HCT116 (cell line): Measurements from ENCODE around the gene TWNK. TPM values are rescaled to one million over a fixed set of nuclear protein-coding genes. Genes with fewer than 3 reads are reported as not detected.

Experiments
- ATAC-seq: fragments of 200-7000 bp; cut with Tn5 transposase; 2 replicates; pipeline ENCODE4 v1.9.1; 2020; ENCODE audit warnings: mild to moderate bottlenecking, moderate library complexity
- BruUV-seq: library from RNA; stranded (reverse); fragments of 400-500 nt; replicated peaks from 2 replicates; lab custom pipeline; 2021; lab: Mats Ljungman, UMichigan
- CTCF ChIA-PET: fragments of 300-600 bp; sonication (Branson Sonifier 250); formaldehyde crosslinking; loops from one replicate; lab custom pipeline; 2021; ENCODE audit warnings: antibody characterized with exemption; lab: Charles Lee
- POLR2A ChIA-PET: fragments of 300-600, 350-600 bp; sonication (Branson Sonifier 250); formaldehyde crosslinking; loops from one replicate; lab custom pipeline; 2021; ENCODE audit warnings: antibody characterized with exemption; lab: Charles Lee
- RAD21 ChIA-PET, 2 experiments: fragments of 300-600 bp; sonication (Branson Sonifier 250); formaldehyde crosslinking; loops; one replicate each; lab custom pipeline; 2023; ENCODE audit warnings: low total read pairs in 2 of 2; ENCODE audit not compliant: uncharacterized antibody in 2 of 2, unreplicated experiment in 2 of 2, low non-redundant PET in 1 of 2; lab: Charles Lee
- DNase-seq: peaks from one replicate; pipeline ENCODE4 v3.0.0-alpha.2; 2010; ENCODE audit warnings: low read depth, low spot score
- H2AFZ ChIP-seq: fragments of 200-600 bp; shearing (Covaris generic), sonication (generic); 2 replicates; pipeline ENCODE4 v1.6.1; 2017; ENCODE audit warnings: low read depth, mixed run types, mixed read lengths, antibody characterized with exemption, low read length; ENCODE audit not compliant: poor library complexity, severe bottlenecking
- H3K27ac ChIP-seq: 2 replicates; pipeline ENCODE4 v1.5.1; 2012; ENCODE audit warnings: low read depth, low read length
- H3K27me3 ChIP-seq: fragments of 200-600 bp; sonication (generic); 2 replicates; pipeline ENCODE4 v1.6.1; 2016; ENCODE audit warnings: mixed run types, low read length, mixed read lengths; ENCODE audit not compliant: insufficient read depth
- H3K36me3 ChIP-seq, 2 experiments: fragments of 200-500 bp in 1 of 2; fragments of 200-600 bp in 1 of 2; sonication (Bioruptor generic) in 1 of 2; sonication (generic) in 1 of 2; 2 replicates each; pipeline versions ENCODE4 v1.5.1 to v1.6.1; 2014 to 2016; ENCODE audit warnings: low read length in 2 of 2, inconsistent platforms in 1 of 2, mixed read lengths in 1 of 2, mixed run types in 1 of 2; ENCODE audit not compliant: insufficient read depth in 2 of 2, control insufficient read depth in 1 of 2
- H3K4me1 ChIP-seq, 2 experiments: fragments of 200-600 bp in 1 of 2; sonication (generic) in 1 of 2; 2 replicates each; pipeline versions ENCODE4 v1.5.1 to v1.6.1; 2012 to 2017; ENCODE audit warnings: low read length in 2 of 2, inconsistent platforms in 1 of 2, mild to moderate bottlenecking in 1 of 2, mixed read lengths in 1 of 2, mixed run types in 1 of 2, moderate library complexity in 1 of 2; ENCODE audit not compliant: insufficient read depth in 2 of 2, control insufficient read depth in 1 of 2
- H3K4me2 ChIP-seq: fragments of 200-600 bp; sonication (generic); 2 replicates; pipeline ENCODE4 v1.6.1; 2017; ENCODE audit warnings: mixed run types, low read length, mixed read lengths
- H3K4me3 ChIP-seq, 2 experiments: fragments of 200-600 bp in 1 of 2; sonication (generic) in 1 of 2; replicated peaks in 1 of 2; 2 replicates each; pipeline ENCODE4 v1.5.1; 2011 to 2016; ENCODE audit warnings: low read length in 2 of 2, control low read depth in 1 of 2, low read depth in 1 of 2, mild to moderate bottlenecking in 1 of 2, mixed read lengths in 1 of 2, mixed run types in 1 of 2
- H3K79me2 ChIP-seq: fragments of 200-600 bp; sonication (generic); 2 replicates; pipeline ENCODE4 v1.6.1; 2017; ENCODE audit warnings: mild to moderate bottlenecking, mixed run types, low read length, moderate library complexity, mixed read lengths; ENCODE audit not compliant: insufficient read depth
- H3K9ac ChIP-seq: fragments of 200-600 bp; sonication (generic); 2 replicates; pipeline ENCODE4 v1.6.1; 2016; ENCODE audit warnings: low read length, mixed read lengths
- H3K9me2 ChIP-seq: fragments of 200-600 bp; sonication (generic), shearing (Covaris generic); 2 replicates; pipeline ENCODE4 v1.6.1; 2017; ENCODE audit warnings: mixed run types, mild to moderate bottlenecking, moderate library complexity; ENCODE audit not compliant: insufficient read depth
- H3K9me3 ChIP-seq, 2 experiments: fragments of 200-500 bp in 1 of 2; fragments of 200-600 bp in 1 of 2; sonication (Bioruptor generic) in 1 of 2; sonication (generic) in 1 of 2; 2 replicates each; pipeline ENCODE4 v1.6.1; 2014 to 2017; ENCODE audit warnings: low read length in 2 of 2, mixed read lengths in 2 of 2, inconsistent platforms in 1 of 2, low read depth in 1 of 2, mild to moderate bottlenecking in 1 of 2, mixed run types in 1 of 2, moderate library complexity in 1 of 2; ENCODE audit not compliant: control insufficient read depth in 1 of 2, insufficient read depth in 1 of 2
- H4K20me1 ChIP-seq: fragments of 200-600 bp; sonication (generic), shearing (Covaris generic); 2 replicates; pipeline ENCODE4 v1.6.1; 2017; ENCODE audit warnings: mixed run types, mild to moderate bottlenecking, moderate library complexity; ENCODE audit not compliant: insufficient read depth
- ATF3 ChIP-seq: IDR thresholded peaks from 2 replicates; pipeline ENCODE4 v1.6.1; 2012
- CBX3 ChIP-seq: IDR thresholded peaks from 2 replicates; pipeline ENCODE4 v1.6.1; 2012; ENCODE audit warnings: low read depth
- CEBPB ChIP-seq: IDR thresholded peaks from 2 replicates; pipeline ENCODE4 v1.6.1; 2012; ENCODE audit warnings: low read depth
- EZH2 ChIP-seq: fragments of 200-600 bp; sonication (generic); IDR thresholded peaks from 2 replicates; pipeline ENCODE4 v1.6.1; 2017; ENCODE audit warnings: antibody characterized with exemption, mixed run types
- EZH2phosphoT487 ChIP-seq: fragments of 200-600 bp; IDR thresholded peaks from 2 replicates; pipeline ENCODE4 v1.6.1; 2018; ENCODE audit warnings: antibody characterized with exemption, borderline replicate concordance
- JUND ChIP-seq: IDR thresholded peaks from 2 replicates; pipeline ENCODE4 v1.6.1; 2012
- MAX ChIP-seq: IDR thresholded peaks from 2 replicates; pipeline ENCODE4 v1.6.1; 2012
- POLR2AphosphoS5 ChIP-seq: IDR thresholded peaks from 2 replicates; pipeline ENCODE4 v1.6.1; 2011; ENCODE audit warnings: mild to moderate bottlenecking, low read depth, low read length, moderate library complexity
- RAD21 ChIP-seq: IDR thresholded peaks from 2 replicates; pipeline ENCODE4 v1.6.1; 2012; ENCODE audit warnings: low read depth, mild to moderate bottlenecking
- SP1 ChIP-seq: IDR thresholded peaks from 2 replicates; pipeline ENCODE4 v1.6.1; 2012; ENCODE audit warnings: low read depth
- TCF7L2 ChIP-seq: IDR thresholded peaks from 2 replicates; pipeline ENCODE4 v1.7.0; 2011; ENCODE audit warnings: borderline replicate concordance, inconsistent platforms; ENCODE audit not compliant: insufficient read depth, insufficient read length; ENCODE audit errors: extremely low read depth
- YY1 ChIP-seq: IDR thresholded peaks from 2 replicates; pipeline ENCODE4 v1.6.1; 2011; ENCODE audit warnings: low read length, low read depth, moderate library complexity, mild to moderate bottlenecking; ENCODE audit not compliant: insufficient replicate concordance; ENCODE audit errors: extremely low read depth
- ZFX ChIP-seq: fragments of 450-650 bp; IDR thresholded peaks from 2 replicates; pipeline ENCODE4 v1.6.1; 2017
- ZNF274 ChIP-seq: fragments of 200-500 bp; sonication (Bioruptor generic); IDR thresholded peaks from 2 replicates; pipeline ENCODE4 v1.6.1; 2014; ENCODE audit warnings: mild to moderate bottlenecking, low read depth, low read length, inconsistent platforms
- intact Hi-C: fragments of 100-400 bp; cut with micrococcal nuclease; formaldehyde crosslinking; loops from 2 replicates; pipeline ENCODE4 v1.10.0; 2022
- total RNA-seq: library from RNA; stranded (reverse); gene quantifications from one replicate; pipeline ENCODE4 v1.2.1, GENCODE V29; 2021; ENCODE audit not compliant: unreplicated experiment
- TF ChIP-seq, protein P1 (sequence below): IDR thresholded peaks from 2 replicates; pipeline ENCODE4 v1.6.1; 2011; ENCODE audit warnings: mild to moderate bottlenecking, low read length, moderate library complexity; ENCODE audit not compliant: insufficient replicate concordance; ENCODE audit errors: extremely low read depth
- TF ChIP-seq, protein P2 (sequence below): IDR thresholded peaks from 2 replicates; pipeline ENCODE4 v1.6.1; 2012; ENCODE audit warnings: low read depth

The TWNK gene
- total RNA-seq, 1 experiment from 2014 or later, result 42.1 TPM

DNA sequence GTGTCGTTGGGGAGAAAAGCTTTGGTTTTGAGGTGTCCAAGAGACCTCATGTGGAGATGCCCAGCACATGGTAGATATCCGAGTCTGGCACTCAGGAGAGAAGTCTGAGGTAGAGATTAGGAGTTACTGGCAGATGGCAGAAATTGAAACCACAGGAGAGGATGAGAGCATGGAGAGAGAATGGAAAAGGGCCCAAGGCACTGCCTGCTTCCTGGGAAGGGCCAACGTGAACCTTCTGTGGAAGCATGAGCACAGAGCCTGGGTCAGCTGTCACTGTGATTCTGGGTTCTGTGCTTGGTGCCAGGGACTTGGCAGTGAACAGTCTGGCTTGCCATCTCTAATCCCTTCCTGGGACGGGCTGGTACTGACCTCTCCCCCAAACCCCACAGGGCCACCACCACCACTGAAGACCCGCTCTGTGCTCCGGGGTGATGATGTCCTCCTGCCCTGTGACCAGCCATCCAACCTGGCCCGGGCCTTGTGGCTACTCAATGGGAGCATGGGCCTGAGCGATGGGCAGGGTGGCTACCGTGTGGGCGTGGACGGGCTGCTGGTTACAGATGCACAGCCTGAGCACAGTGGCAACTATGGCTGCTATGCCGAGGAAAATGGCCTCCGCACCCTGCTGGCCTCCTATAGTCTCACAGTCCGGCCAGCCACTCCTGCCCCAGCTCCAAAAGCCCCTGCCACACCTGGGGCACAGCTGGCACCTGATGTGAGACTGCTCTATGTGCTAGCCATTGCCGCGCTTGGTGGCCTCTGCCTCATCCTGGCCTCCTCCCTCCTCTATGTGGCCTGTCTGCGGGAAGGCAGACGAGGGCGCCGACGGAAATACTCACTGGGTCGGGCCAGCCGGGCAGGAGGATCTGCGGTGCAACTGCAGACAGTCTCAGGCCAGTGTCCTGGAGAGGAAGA lies 4.2 kb upstream of the TWNK start:
- Histone ChIP-seq H3K27me3 (no peaks in the 10 kb centered on the region), H3K27ac (no peak overlapping the region), H4K20me1 (no peaks in the 10 kb centered on the region), H3K9me3 (no peaks in the 10 kb centered on the region), H2AFZ (no peak overlapping the region), H3K9ac (no peak overlapping the region), H3K9me2 (no peaks in the 10 kb centered on the region), H3K36me3 (peaks cover 4 to 12% of the 10 kb centered on the region in 2 experiments; a peak in 3 of 4 replicates), H3K79me2 (peaks cover 28% of the 10 kb centered on the region), H3K4me1 (peaks cover 4 to 15% of the 10 kb centered on the region in 2 experiments; a peak in 3 of 4 replicates), H3K4me3 (no peak overlapping the region), H3K4me2 (no peak overlapping the region)
- DNase-seq (no peak), ATAC-seq (no peak)
- intact Hi-C loops, result no loop called here
- ChIA-PET CTCF (no interaction called here), POLR2A (no interaction called here), RAD21 (interaction anchor here in 1 of 2 experiments (0.5 kb wide), 1 partner anchor 14 kb away, joined by 3 read pairs; the partner anchor contains the start of gene SEMA4G)
- no TSS peak for BruUV-seq
- TF ChIP-seq EZH2 (no peak), MAX (no peak), RAD21 (no peak), JUND (no peak), CBX3 (no peak), EZH2phosphoT487 (no peak), ATF3 (no peak), ZNF274 (no peak), TCF7L2 (no peak), POLR2AphosphoS5 (no peak), SP1 (no peak), ZFX (no peak), CEBPB (no peak), YY1 (no peak)
- TF ChIP-seq, protein P1, sequence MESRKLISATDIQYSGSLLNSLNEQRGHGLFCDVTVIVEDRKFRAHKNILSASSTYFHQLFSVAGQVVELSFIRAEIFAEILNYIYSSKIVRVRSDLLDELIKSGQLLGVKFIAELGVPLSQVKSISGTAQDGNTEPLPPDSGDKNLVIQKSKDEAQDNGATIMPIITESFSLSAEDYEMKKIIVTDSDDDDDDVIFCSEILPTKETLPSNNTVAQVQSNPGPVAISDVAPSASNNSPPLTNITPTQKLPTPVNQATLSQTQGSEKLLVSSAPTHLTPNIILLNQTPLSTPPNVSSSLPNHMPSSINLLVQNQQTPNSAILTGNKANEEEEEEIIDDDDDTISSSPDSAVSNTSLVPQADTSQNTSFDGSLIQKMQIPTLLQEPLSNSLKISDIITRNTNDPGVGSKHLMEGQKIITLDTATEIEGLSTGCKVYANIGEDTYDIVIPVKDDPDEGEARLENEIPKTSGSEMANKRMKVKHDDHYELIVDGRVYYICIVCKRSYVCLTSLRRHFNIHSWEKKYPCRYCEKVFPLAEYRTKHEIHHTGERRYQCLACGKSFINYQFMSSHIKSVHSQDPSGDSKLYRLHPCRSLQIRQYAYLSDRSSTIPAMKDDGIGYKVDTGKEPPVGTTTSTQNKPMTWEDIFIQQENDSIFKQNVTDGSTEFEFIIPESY, result no peak
- TF ChIP-seq, protein P2, sequence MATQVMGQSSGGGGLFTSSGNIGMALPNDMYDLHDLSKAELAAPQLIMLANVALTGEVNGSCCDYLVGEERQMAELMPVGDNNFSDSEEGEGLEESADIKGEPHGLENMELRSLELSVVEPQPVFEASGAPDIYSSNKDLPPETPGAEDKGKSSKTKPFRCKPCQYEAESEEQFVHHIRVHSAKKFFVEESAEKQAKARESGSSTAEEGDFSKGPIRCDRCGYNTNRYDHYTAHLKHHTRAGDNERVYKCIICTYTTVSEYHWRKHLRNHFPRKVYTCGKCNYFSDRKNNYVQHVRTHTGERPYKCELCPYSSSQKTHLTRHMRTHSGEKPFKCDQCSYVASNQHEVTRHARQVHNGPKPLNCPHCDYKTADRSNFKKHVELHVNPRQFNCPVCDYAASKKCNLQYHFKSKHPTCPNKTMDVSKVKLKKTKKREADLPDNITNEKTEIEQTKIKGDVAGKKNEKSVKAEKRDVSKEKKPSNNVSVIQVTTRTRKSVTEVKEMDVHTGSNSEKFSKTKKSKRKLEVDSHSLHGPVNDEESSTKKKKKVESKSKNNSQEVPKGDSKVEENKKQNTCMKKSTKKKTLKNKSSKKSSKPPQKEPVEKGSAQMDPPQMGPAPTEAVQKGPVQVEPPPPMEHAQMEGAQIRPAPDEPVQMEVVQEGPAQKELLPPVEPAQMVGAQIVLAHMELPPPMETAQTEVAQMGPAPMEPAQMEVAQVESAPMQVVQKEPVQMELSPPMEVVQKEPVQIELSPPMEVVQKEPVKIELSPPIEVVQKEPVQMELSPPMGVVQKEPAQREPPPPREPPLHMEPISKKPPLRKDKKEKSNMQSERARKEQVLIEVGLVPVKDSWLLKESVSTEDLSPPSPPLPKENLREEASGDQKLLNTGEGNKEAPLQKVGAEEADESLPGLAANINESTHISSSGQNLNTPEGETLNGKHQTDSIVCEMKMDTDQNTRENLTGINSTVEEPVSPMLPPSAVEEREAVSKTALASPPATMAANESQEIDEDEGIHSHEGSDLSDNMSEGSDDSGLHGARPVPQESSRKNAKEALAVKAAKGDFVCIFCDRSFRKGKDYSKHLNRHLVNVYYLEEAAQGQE, result no peak
